Fibroblast of villous mesenchyme (primary cell): Measurements from ENCODE around the gene TMEM253. TPM values are rescaled to one million over a fixed set of nuclear protein-coding genes. Genes with fewer than 3 reads are reported as not detected.

ENCODE experiments used
- DNase-seq: peaks from one replicate; pipeline ENCODE4 v3.0.0-alpha.2; 2010; ENCODE audit warnings: low read depth
- H3K4me3 ChIP-seq: 2 replicates; pipeline ENCODE4 v1.5.1; 2011; ENCODE audit warnings: low read depth, mild to moderate bottlenecking, low read length
- CTCF ChIP-seq: IDR thresholded peaks from 2 replicates; pipeline ENCODE4 v1.5.1; 2012; ENCODE audit warnings: low read depth, mild to moderate bottlenecking, low read length; ENCODE audit not compliant: insufficient read depth
- total RNA-seq: library from RNA; depleted of rRNA; stranded (reverse); fragments of >200 nt; gene quantifications from 2 replicates; pipeline ENCODE4 v1.2.3, GENCODE V29; 2012

TMEM253 gene
- total RNA-seq, 1 donor: not detected

GRCh38 chr14:21086908-21087293 lies 14.0 kb upstream of the TMEM253 start:
- no peak overlapping the region for H3K4me3 ChIP-seq
- no peak for DNase-seq
- TF ChIP-seq CTCF: no peak

GRCh38 chr14:21087294-21088091 lies 13.4 kb upstream of the TMEM253 start:
- TF ChIP-seq CTCF: no peak
- H3K4me3 ChIP-seq: no peak overlapping the region
- peak; percentile 62 for DNase-seq

DNA sequence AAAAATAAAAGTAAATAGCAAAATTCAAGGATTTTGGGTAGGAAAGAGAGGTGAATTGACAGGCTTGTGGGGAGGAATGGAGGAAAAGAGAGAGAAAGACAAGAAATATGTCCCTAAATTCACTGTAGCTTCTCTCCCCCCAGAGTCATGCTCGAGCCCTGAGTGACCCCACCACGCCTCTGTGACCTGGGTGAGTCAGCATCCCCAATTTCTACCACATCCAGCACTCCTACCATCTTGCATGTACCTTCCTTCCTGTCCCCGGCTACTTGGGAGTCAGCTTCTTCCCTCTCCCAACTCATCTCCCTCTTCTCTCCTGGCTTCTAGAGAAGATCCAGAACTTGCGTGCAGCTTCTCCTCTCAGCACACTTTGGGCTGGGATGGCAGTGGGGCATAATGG lies 12.2 kb upstream of the TMEM253 start:
- no peak overlapping the region for H3K4me3 ChIP-seq
- DNase-seq: no peak
- TF ChIP-seq CTCF: no peak

GRCh38 chr14:21089271-21089670 lies 11.6 kb upstream of the TMEM253 start:
- H3K4me3 ChIP-seq: no peak overlapping the region
- no peak for DNase-seq
- no peak for TF ChIP-seq CTCF

GRCh38 chr14:21089877-21090193 lies 11.0 kb upstream of the TMEM253 start:
- DNase-seq: no peak
- no peak overlapping the region for H3K4me3 ChIP-seq
- TF ChIP-seq CTCF: no peak

DNA sequence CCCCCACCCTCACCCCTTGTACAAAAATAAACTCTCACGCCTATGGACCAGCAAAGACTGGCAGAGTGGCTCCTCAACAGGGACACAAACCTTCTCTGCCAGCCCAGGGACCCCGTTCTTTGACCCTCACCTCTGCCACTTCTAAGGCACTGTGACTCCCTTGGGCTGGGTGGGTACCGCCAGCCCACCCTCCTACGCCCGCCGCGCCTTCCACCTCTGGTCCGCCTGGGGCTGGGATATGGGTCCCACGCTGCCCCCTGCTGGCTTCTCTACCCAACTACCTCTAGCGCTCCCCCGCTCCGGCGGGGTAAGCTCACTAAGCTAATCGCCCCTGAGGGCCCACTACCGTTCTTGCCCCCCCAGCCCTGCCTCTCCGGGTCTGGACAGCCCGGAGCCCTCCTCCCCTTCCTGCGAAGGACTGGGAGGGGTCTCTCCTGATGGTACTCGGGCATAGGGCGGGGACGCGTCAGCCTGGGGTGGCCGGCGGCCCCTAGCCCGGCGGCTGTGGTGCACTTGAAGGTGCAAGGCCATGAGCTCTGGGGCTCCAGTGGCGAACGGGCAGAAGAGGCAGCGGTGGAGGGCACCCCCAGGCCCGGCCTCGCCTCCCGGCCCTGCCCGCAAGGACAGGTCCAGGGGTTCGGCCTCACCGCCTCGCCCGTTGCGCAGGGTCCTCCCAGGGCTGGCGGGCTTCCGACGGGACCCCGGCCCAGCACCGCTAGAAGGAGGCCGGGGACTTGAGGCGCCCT lies 10.5 kb upstream of the TMEM253 start:
- DNase-seq: no peak
- peak; percentile 54 for TF ChIP-seq CTCF
- no peak overlapping the region for H3K4me3 ChIP-seq
